IMR-90 (cell line): ENCODE measurements around the gene OSBP. TPM values are rescaled to one million over a fixed set of nuclear protein-coding genes. Genes with fewer than 3 reads are reported as not detected.

Experiments used
- ATAC-seq: fragments of 200-7000 bp; cut with Tn5 transposase; 2 replicates; pipeline ENCODE4 v1.9.1; 2020; ENCODE audit warnings: low read depth, mild to moderate bottlenecking, moderate library complexity
- BruUV-seq: library from RNA; stranded (reverse); fragments of 400-500 nt; replicated peaks from 2 replicates; lab custom pipeline; 2021; lab: Mats Ljungman, UMichigan
- CTCF ChIA-PET: fragments of 300-600 bp; formaldehyde crosslinking; extraction: SDS; loops from one replicate; lab custom pipeline; 2021; ENCODE audit warnings: antibody characterized with exemption; lab: Yijun Ruan, JAX
- POLR2A ChIA-PET: fragments of 300-600 bp; sonication (Branson Sonifier 250); formaldehyde crosslinking; loops from one replicate; lab custom pipeline; 2022; ENCODE audit warnings: antibody characterized with exemption; ENCODE audit not compliant: unreplicated experiment; lab: Charles Lee
- DNase-seq: peaks from one replicate; pipeline ENCODE4 v3.0.0; 2013
- H2AFZ ChIP-seq: replicated peaks from 2 replicates; pipeline ENCODE3; 2013; ENCODE audit warnings: low read length, mild to moderate bottlenecking; ENCODE audit not compliant: poor library complexity
- H2AK5ac ChIP-seq: 2 replicates; pipeline ENCODE4 v1.6.1; 2013; ENCODE audit warnings: low read depth, low read length, inconsistent platforms
- H2AK9ac ChIP-seq: replicated peaks from 2 replicates; pipeline ENCODE3; 2013; ENCODE audit warnings: mild to moderate bottlenecking, low read depth, low read length, moderate library complexity; ENCODE audit not compliant: poor library complexity
- H2BK120ac ChIP-seq: 2 replicates; pipeline ENCODE4 v1.6.1; 2013; ENCODE audit warnings: low read depth, low read length, inconsistent platforms
- H2BK15ac ChIP-seq: 3 replicates; pipeline ENCODE4 v1.6.1; 2013; ENCODE audit warnings: low read depth, low read length, inconsistent platforms
- H2BK20ac ChIP-seq: 2 replicates; pipeline ENCODE4 v1.6.1; 2013; ENCODE audit warnings: low read depth, mild to moderate bottlenecking, inconsistent platforms, low read length, moderate library complexity
- H2BK5ac ChIP-seq: 2 replicates; pipeline ENCODE4 v1.6.1; 2013; ENCODE audit warnings: mild to moderate bottlenecking, low read depth, low read length, inconsistent platforms; ENCODE audit not compliant: poor library complexity, severe bottlenecking
- H3K14ac ChIP-seq: replicated peaks from 2 replicates; pipeline ENCODE4 v1.6.1; 2013; ENCODE audit warnings: low read depth, low read length, inconsistent platforms
- H3K18ac ChIP-seq: 2 replicates; pipeline ENCODE4 v1.6.1; 2013; ENCODE audit warnings: low read depth, low read length, control low read depth
- H3K23ac ChIP-seq: 2 replicates; pipeline ENCODE4 v1.6.1; 2013; ENCODE audit warnings: low read depth, low read length, inconsistent platforms
- H3K27ac ChIP-seq: 2 replicates; pipeline ENCODE4 v1.5.1; 2013; ENCODE audit warnings: mild to moderate bottlenecking, control low read depth, low read length; ENCODE audit not compliant: insufficient read depth
- H3K27me3 ChIP-seq: 2 replicates; pipeline ENCODE4 v1.6.1; 2013; ENCODE audit warnings: low read length; ENCODE audit not compliant: control insufficient read depth, insufficient read depth
- H3K36me3 ChIP-seq: 2 replicates; pipeline ENCODE4 v1.6.1; 2013; ENCODE audit warnings: low read length, mixed read lengths; ENCODE audit not compliant: control insufficient read depth, insufficient read depth
- H3K4ac ChIP-seq: 2 replicates; pipeline ENCODE4 v1.6.1; 2013; ENCODE audit warnings: low read depth, low read length, inconsistent platforms
- H3K4me1 ChIP-seq: 2 replicates; pipeline ENCODE4 v1.6.1; 2013; ENCODE audit warnings: low read length, mixed read lengths; ENCODE audit not compliant: control insufficient read depth, insufficient read depth
- H3K4me2 ChIP-seq: 2 replicates; pipeline ENCODE4 v1.6.1; 2013; ENCODE audit warnings: low read depth, mild to moderate bottlenecking, control low read depth, low read length, moderate library complexity
- H3K4me3 ChIP-seq: 2 replicates; pipeline ENCODE4 v1.5.1; 2013; ENCODE audit warnings: low read depth, mild to moderate bottlenecking, control low read depth, low read length, moderate library complexity; ENCODE audit not compliant: insufficient read depth
- H3K56ac ChIP-seq: 2 replicates; pipeline ENCODE4 v1.6.1; 2013; ENCODE audit warnings: low read length, inconsistent platforms; ENCODE audit not compliant: insufficient read depth; ENCODE audit errors: extremely low read depth
- H3K79me1 ChIP-seq, 2 experiments: 2 replicates each; pipeline ENCODE4 v1.6.1; 2013; ENCODE audit warnings: low read length in 2 of 2, inconsistent platforms in 1 of 2, low read depth in 1 of 2
- H3K9ac ChIP-seq: 2 replicates; pipeline ENCODE4 v1.6.1; 2013; ENCODE audit warnings: low read depth, low read length, control low read depth
- H3K9me1 ChIP-seq: 2 replicates; pipeline ENCODE4 v1.6.1; 2013; ENCODE audit warnings: low read length, inconsistent platforms; ENCODE audit not compliant: insufficient read depth
- H3K9me3 ChIP-seq: 2 replicates; pipeline ENCODE4 v1.6.1; 2013; ENCODE audit warnings: low read length; ENCODE audit not compliant: control insufficient read depth, insufficient read depth
- H4K20me1 ChIP-seq: 2 replicates; pipeline ENCODE4 v1.6.1; 2013; ENCODE audit warnings: low read length, inconsistent platforms; ENCODE audit not compliant: insufficient read depth
- H4K5ac ChIP-seq: 2 replicates; pipeline ENCODE4 v1.6.1; 2013; ENCODE audit warnings: mild to moderate bottlenecking, low read depth, low read length, control low read depth
- H4K8ac ChIP-seq, 2 experiments: 2 replicates each; pipeline ENCODE4 v1.6.1; 2013; ENCODE audit warnings: low read depth in 2 of 2, low read length in 2 of 2, control low read depth in 1 of 2, inconsistent platforms in 1 of 2
- H4K91ac ChIP-seq: 2 replicates; pipeline ENCODE4 v1.6.1; 2013; ENCODE audit warnings: low read depth, low read length, inconsistent platforms; ENCODE audit not compliant: insufficient read depth
- FOS ChIP-seq: fragments of 150-350 bp; IDR thresholded peaks from 2 replicates; pipeline ENCODE4 v1.6.1; 2016; ENCODE audit warnings: low read depth, low read length
- MAFK ChIP-seq: IDR thresholded peaks from 2 replicates; pipeline ENCODE4 v1.6.1; 2012; ENCODE audit warnings: low read depth, low read length, improper control_type of control experiment
- MAZ ChIP-seq: IDR thresholded peaks from 2 replicates; pipeline ENCODE4 v1.6.1; 2012; ENCODE audit warnings: low read depth, mild to moderate bottlenecking, low read length, improper control_type of control experiment, moderate library complexity, borderline replicate concordance
- RFX5 ChIP-seq: IDR thresholded peaks from 2 replicates; pipeline ENCODE4 v1.8.0; 2012; ENCODE audit warnings: low read depth, mild to moderate bottlenecking, low read length, moderate library complexity
- USF2 ChIP-seq: fragments of 150-350 bp; IDR thresholded peaks from 2 replicates; pipeline ENCODE4 v1.6.1; 2017; ENCODE audit warnings: mild to moderate bottlenecking, antibody characterized with exemption, low read length, low read depth
- WGBS, 2 experiments: methylation state at CpG; one replicate each; pipeline versions ENCODE4 v1.1.5 to v1.1.7; 2013; ENCODE audit warnings: missing lambda C conversion rate in 2 of 2; ENCODE audit not compliant: insufficient read length in 1 of 2; ENCODE audit errors: extremely low coverage in 2 of 2; 5-methylcytosine and 5-hydroxymethylcytosine counted together
- dilution Hi-C: fragments of 300-500 bp; cut with HindIII; formaldehyde crosslinking; loops from one replicate; pipeline ENCODE4 v1.14.3; 2018; ENCODE audit warnings: low sequenced_read_pairs; ENCODE audit not compliant: unreplicated experiment
- in situ Hi-C: fragments of 300-500 bp; cut with MboI; formaldehyde crosslinking; loops from 3 replicates; pipeline ENCODE4 v1.14.3; 2019; ENCODE audit warnings: low sequenced_read_pairs, inconsistent platforms, mixed read lengths
- intact Hi-C: fragments of 100-400 bp; cut with micrococcal nuclease; formaldehyde crosslinking; loops from 2 replicates; pipeline ENCODE4 v1.10.0; 2022
- polyA plus RNA-seq, 3 experiments: library from polyadenylated mRNA; depleted of rRNA; stranded (reverse); fragments of >200 nt; gene quantifications; 2 replicates each; pipeline ENCODE4 v1.2.3, GENCODE V29; 2012; ENCODE audit warnings: low replicate concordance in 1 of 3
- total RNA-seq: library from RNA; depleted of rRNA; stranded (reverse); fragments of >200 nt; gene quantifications from 2 replicates; pipeline ENCODE4 v1.2.3, GENCODE V29; 2012

OSBP gene
- total and polyA plus RNA-seq, 2 of the 4 experiments (the other 2 are of a cell fraction): 22.1 to 27.4 TPM

GRCh38 chr11:59610289-59610688 lies 5.3 kb downstream of the OSBP start:
- in situ Hi-C loops: loop anchor here (25.0 kb wide), 1 partner anchor 1702 kb away; no protein-coding TSS in a partner anchor
- Histone ChIP-seq H2BK20ac (no peak overlapping the region), H4K20me1 (peaks cover 50% of the 10 kb centered on the region), H2BK5ac (no peak overlapping the region), H3K9ac (no peak overlapping the region), H3K27ac (no peak overlapping the region), H4K91ac (no peak overlapping the region), H4K5ac (no peak overlapping the region), H3K4me3 (no peak overlapping the region), H3K36me3 (peaks cover 41% of the 10 kb centered on the region), H2AK9ac (no peak overlapping the region), H2BK15ac (no peak overlapping the region), H3K56ac (no peak overlapping the region), H3K18ac (no peak overlapping the region), H2BK120ac (no peak overlapping the region), H4K8ac (no peak overlapping the region), H3K9me3 (no peaks in the 10 kb centered on the region), H3K4me1 (peaks cover 4% of the 10 kb centered on the region), H3K9me1 (peaks cover 10% of the 10 kb centered on the region), H3K4ac (no peak overlapping the region), H3K79me1 (peaks cover 28 to 68% of the 10 kb centered on the region in 2 experiments), H3K14ac (no peak overlapping the region), H3K4me2 (no peak overlapping the region), H2AK5ac (no peak overlapping the region), H2AFZ (no peak overlapping the region), H3K27me3 (no peaks in the 10 kb centered on the region), H3K23ac (no peak overlapping the region)
- ChIA-PET POLR2A (interaction anchor here (0.6 kb wide), 1 partner anchor 712 kb away, joined by 3 read pairs; no protein-coding TSS in a partner anchor), CTCF (interaction anchor here (0.8 kb wide), 1 partner anchor 73 kb away, joined by 3 read pairs; no protein-coding TSS in a partner anchor)
- WGBS, 2 experiments: 80% methylated on average over 1 of the region's 7 CpGs; no CpG with 5 or more reads in 1 of the 2 experiments
- intact Hi-C loops: loop anchor here (5.0 kb wide), 1 partner anchor 38 kb away; no protein-coding TSS in a partner anchor
- TF ChIP-seq MAZ (no peak), RFX5 (no peak), FOS (no peak), USF2 (no peak), MAFK (no peak)
- ATAC-seq (no peak), DNase-seq (no peak)
- dilution Hi-C loops: no loop called here
- no TSS peak for BruUV-seq
